ENCODE measurements around the gene FBXO21.

DNA sequence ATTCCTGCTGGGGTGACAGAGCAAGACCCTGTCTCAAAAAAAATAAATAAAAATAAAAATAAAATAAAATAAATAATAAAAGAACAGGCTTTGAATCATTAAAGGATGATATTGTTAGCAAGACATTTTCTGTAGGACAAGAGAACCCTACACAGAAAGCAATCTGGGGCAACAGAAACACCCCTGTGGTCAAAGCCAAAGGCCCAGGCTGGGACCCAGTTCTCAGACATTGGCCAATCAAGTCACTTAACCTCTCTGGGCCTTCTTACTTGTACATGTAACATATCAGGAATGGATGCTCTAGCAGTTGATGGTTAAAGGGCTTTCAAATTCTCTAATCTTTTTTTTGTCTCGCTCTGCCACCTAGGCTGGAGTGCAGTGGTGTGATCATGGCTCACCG, 55.5 kb downstream of the FBXO21 start:
- TF ChIP-seq POLR2A (IDR thresholded peaks at IDR 0.05) (no peak), CTCF (IDR thresholded peaks at IDR 0.05) (no peak), EP300 (IDR thresholded peaks at IDR 0.05) (no peak)
